Trophoblast cell (in vitro differentiated cells and primary cell): ENCODE data around the gene CUX1.

Experiments used
- DNase-seq, 2 donors: peaks; one replicate each; pipeline ENCODE4 v3.0.0-alpha.2; 2016
- H2AFZ ChIP-seq: 2 replicates; pipeline ENCODE4 v1.6.1; 2013; ENCODE audit warnings: low read length, moderate library complexity, mild to moderate bottlenecking; ENCODE audit not compliant: insufficient read depth, poor library complexity
- H2AK5ac ChIP-seq: 2 replicates; pipeline ENCODE4 v1.6.1; 2013; ENCODE audit warnings: mild to moderate bottlenecking, low read length
- H2BK120ac ChIP-seq: 2 replicates; pipeline ENCODE4 v1.6.1; 2013; ENCODE audit warnings: low read length, mild to moderate bottlenecking, moderate library complexity; ENCODE audit not compliant: insufficient read depth, poor library complexity
- H2BK12ac ChIP-seq: 2 replicates; pipeline ENCODE4 v1.6.1; 2013; ENCODE audit warnings: mild to moderate bottlenecking, low read length, moderate library complexity
- H2BK5ac ChIP-seq: 2 replicates; pipeline ENCODE4 v1.6.1; 2013; ENCODE audit warnings: low read length, low read depth, moderate library complexity, mild to moderate bottlenecking; ENCODE audit not compliant: poor library complexity
- H3K14ac ChIP-seq: 2 replicates; pipeline ENCODE4 v1.6.1; 2013; ENCODE audit warnings: mild to moderate bottlenecking, low read length
- H3K18ac ChIP-seq: 2 replicates; pipeline ENCODE4 v1.6.1; 2013; ENCODE audit warnings: mild to moderate bottlenecking, low read length
- H3K23ac ChIP-seq: 2 replicates; pipeline ENCODE4 v1.6.1; 2013; ENCODE audit warnings: low read length
- H3K27ac ChIP-seq: 2 replicates; pipeline ENCODE4 v1.5.1; 2013; ENCODE audit warnings: low read depth, mild to moderate bottlenecking, inconsistent platforms, low read length, moderate library complexity
- H3K27me3 ChIP-seq: 2 replicates; pipeline ENCODE4 v1.6.1; 2013; ENCODE audit warnings: inconsistent platforms, mild to moderate bottlenecking, low read length, moderate library complexity; ENCODE audit not compliant: insufficient read depth
- H3K36me3 ChIP-seq, 2 experiments: 1 replicate in 1 of 2; 2 replicates in 1 of 2; pipeline ENCODE4 v1.6.1; 2013; ENCODE audit warnings: low read length in 2 of 2, mild to moderate bottlenecking in 2 of 2, moderate library complexity in 1 of 2; ENCODE audit not compliant: insufficient read depth in 2 of 2, control insufficient read depth in 1 of 2
- H3K4ac ChIP-seq: 2 replicates; pipeline ENCODE4 v1.6.1; 2013; ENCODE audit warnings: low read depth, mild to moderate bottlenecking, low read length, moderate library complexity
- H3K4me1 ChIP-seq, 2 experiments: 1 replicate in 1 of 2; 2 replicates in 1 of 2; pipeline ENCODE4 v1.6.1; 2013; ENCODE audit warnings: low read length in 2 of 2, mild to moderate bottlenecking in 2 of 2, moderate library complexity in 1 of 2; ENCODE audit not compliant: insufficient read depth in 2 of 2, control insufficient read depth in 1 of 2
- H3K4me2 ChIP-seq: 2 replicates; pipeline ENCODE4 v1.6.1; 2013; ENCODE audit warnings: inconsistent platforms, mild to moderate bottlenecking, low read length, moderate library complexity
- H3K4me3 ChIP-seq: 2 replicates; pipeline ENCODE4 v1.5.1; 2013; ENCODE audit warnings: mild to moderate bottlenecking, low read depth, low read length, inconsistent platforms
- H3K79me1 ChIP-seq: one replicate; pipeline ENCODE4 v1.6.1; 2013; ENCODE audit warnings: low read length
- H3K79me2 ChIP-seq: 2 replicates; pipeline ENCODE4 v1.6.1; 2013; ENCODE audit warnings: low read length, mild to moderate bottlenecking; ENCODE audit not compliant: control insufficient read depth, insufficient read depth, poor library complexity
- H3K9ac ChIP-seq: 2 replicates; pipeline ENCODE4 v1.6.1; 2013; ENCODE audit warnings: mild to moderate bottlenecking, low read length
- H3K9me3 ChIP-seq: 2 replicates; pipeline ENCODE4 v1.6.1; 2013; ENCODE audit warnings: low read depth, mild to moderate bottlenecking, control low read depth, inconsistent platforms, low read length; ENCODE audit not compliant: insufficient read depth
- H4K12ac ChIP-seq: 2 replicates; pipeline ENCODE4 v1.6.1; 2013; ENCODE audit warnings: low read depth, mild to moderate bottlenecking, low read length, moderate library complexity
- H4K8ac ChIP-seq: 2 replicates; pipeline ENCODE4 v1.6.1; 2013; ENCODE audit warnings: low read depth, mild to moderate bottlenecking, low read length, moderate library complexity
- H4K91ac ChIP-seq: one replicate; pipeline ENCODE4 v1.6.1; 2013; ENCODE audit warnings: low read depth, mild to moderate bottlenecking, low read length, moderate library complexity
- WGBS: extraction: QIAGEN DNeasy Blood & Tissue Kit; methylation state at CpG from one replicate; pipeline ENCODE4 v1.1.7; 2013; ENCODE audit warnings: missing lambda C conversion rate; ENCODE audit not compliant: insufficient read length, insufficient coverage; ENCODE audit errors: extremely low coverage; 5-methylcytosine and 5-hydroxymethylcytosine counted together

The CUX1 gene

GRCh38 chr7:102304668-102305067 is 487.2 kb downstream of the CUX1 start:
- no CpG with 5 or more reads among the region's 11 CpGs for WGBS
- peaks cover 6 to 8% of the 10 kb centered on the region in 2 experiments for H3K4me1 ChIP-seq
- no peak for DNase-seq

GRCh38 chr7:102305414-102306268 is 488.2 kb downstream of the CUX1 start:
- Histone ChIP-seq H3K27me3 (no peaks in the 10 kb centered on the region), H4K8ac (no peak overlapping the region), H3K4me1 (peaks cover 6 to 8% of the 10 kb centered on the region in 2 experiments), H3K14ac (no peak overlapping the region), H2AK5ac (no peak overlapping the region), H3K4me2 (no peak overlapping the region), H3K4ac (no peak overlapping the region), H3K36me3 (peaks cover 15 to 35% of the 10 kb centered on the region in 2 experiments), H3K9ac (no peak overlapping the region), H2BK120ac (no peak overlapping the region), H4K91ac (no peak overlapping the region), H3K79me1 (no peaks in the 10 kb centered on the region), H3K79me2 (peaks cover under 1% of the 10 kb centered on the region), H2AFZ (no peak overlapping the region), H3K18ac (no peak overlapping the region), H2BK12ac (no peak overlapping the region), H3K23ac (no peak overlapping the region), H2BK5ac (no peak overlapping the region), H3K4me3 (no peak overlapping the region), H3K27ac (no peak overlapping the region), H4K12ac (no peak overlapping the region), H3K9me3 (no peaks in the 10 kb centered on the region)
- DNase-seq = no peak
- no CpG with 5 or more reads among the region's 17 CpGs for WGBS

More at GRCh38 chr7:102304668-102305067, 487.2 kb downstream of the CUX1 start:
- no peak overlapping the region for H3K14ac ChIP-seq
- H3K79me2 ChIP-seq = no peaks in the 10 kb centered on the region
- no peaks in the 10 kb centered on the region for H3K9me3 ChIP-seq
- no peak overlapping the region for H2BK12ac ChIP-seq
- H3K4ac ChIP-seq = no peak overlapping the region
- H2AK5ac ChIP-seq = no peak overlapping the region
- no peak overlapping the region for H4K91ac ChIP-seq
- no peak overlapping the region for H3K18ac ChIP-seq
- no peak overlapping the region for H3K23ac ChIP-seq
- H4K12ac ChIP-seq = no peak overlapping the region
- no peak overlapping the region for H2BK5ac ChIP-seq
- no peaks in the 10 kb centered on the region for H3K79me1 ChIP-seq
- H2AFZ ChIP-seq = no peak overlapping the region
- H3K9ac ChIP-seq = no peak overlapping the region
- no peak overlapping the region for H3K27ac ChIP-seq
- H3K36me3 ChIP-seq = peaks cover 11 to 34% of the 10 kb centered on the region in 2 experiments
- H2BK120ac ChIP-seq = no peak overlapping the region
- H3K4me3 ChIP-seq = no peak overlapping the region
- H3K27me3 ChIP-seq = no peaks in the 10 kb centered on the region
- H3K4me2 ChIP-seq = no peak overlapping the region
- H4K8ac ChIP-seq = no peak overlapping the region

- no peak overlapping the region for H2BK12ac ChIP-seq
- no peak overlapping the region for H4K12ac ChIP-seq
- peak overlapping the region; percentile 2 for H3K18ac ChIP-seq
- no peaks in the 10 kb centered on the region for H3K27me3 ChIP-seq
- no peak overlapping the region for H3K4ac ChIP-seq
- H2AK5ac ChIP-seq = no peak overlapping the region
- H3K14ac ChIP-seq = no peak overlapping the region
- H2BK120ac ChIP-seq = no peak overlapping the region
- peaks cover 16 to 28% of the 10 kb centered on the region in 2 experiments for H3K36me3 ChIP-seq
- no peak overlapping the region for H4K8ac ChIP-seq
- H3K9me3 ChIP-seq = no peaks in the 10 kb centered on the region
- no CpG with 5 or more reads among the region's 17 CpGs for WGBS
- peaks cover 6 to 8% of the 10 kb centered on the region in 2 experiments for H3K4me1 ChIP-seq
- no peak overlapping the region for H3K9ac ChIP-seq
- no peak overlapping the region for H3K4me2 ChIP-seq
- H3K27ac ChIP-seq = no peak overlapping the region
- H3K79me2 ChIP-seq = peaks cover 1% of the 10 kb centered on the region
- H3K79me1 ChIP-seq = no peaks in the 10 kb centered on the region
- no peak for DNase-seq
- no peak overlapping the region for H3K4me3 ChIP-seq
- H2BK5ac ChIP-seq = no peak overlapping the region
- H4K91ac ChIP-seq = no peak overlapping the region
- H2AFZ ChIP-seq = no peak overlapping the region
- no peak overlapping the region for H3K23ac ChIP-seq
These were observed 489.7 kb downstream of the CUX1 start for GRCh38 chr7:102306916-102307677.

GRCh38 chr7:102310414-102310815 is 493.0 kb downstream of the CUX1 start:
- H3K4me2 ChIP-seq = no peak overlapping the region
- no peak overlapping the region for H4K8ac ChIP-seq
- H2AK5ac ChIP-seq = no peak overlapping the region
- no peak overlapping the region for H3K27ac ChIP-seq
- H2BK12ac ChIP-seq = no peak overlapping the region
- peaks cover 1% of the 10 kb centered on the region for H3K79me2 ChIP-seq
- H3K36me3 ChIP-seq = peaks cover 24 to 34% of the 10 kb centered on the region in 2 experiments
- peaks cover 2% of the 10 kb centered on the region for H3K79me1 ChIP-seq
- H2BK120ac ChIP-seq = no peak overlapping the region
- peak overlapping the region; percentile 21 for H3K18ac ChIP-seq
- H3K23ac ChIP-seq = no peak overlapping the region
- WGBS = no CpG with 5 or more reads among the region's 9 CpGs
- no peak overlapping the region for H3K4me3 ChIP-seq
- no peak overlapping the region for H2AFZ ChIP-seq
- no peak overlapping the region for H4K12ac ChIP-seq
- H2BK5ac ChIP-seq = peak overlapping the region; percentile 60
- no peak for DNase-seq
- H3K14ac ChIP-seq = peak overlapping the region; percentile 40
- no peaks in the 10 kb centered on the region for H3K27me3 ChIP-seq
- H3K9ac ChIP-seq = no peak overlapping the region
- H3K9me3 ChIP-seq = no peaks in the 10 kb centered on the region
- peaks cover 6 to 13% of the 10 kb centered on the region in 2 experiments for H3K4me1 ChIP-seq
- peak overlapping the region; percentile 35 for H4K91ac ChIP-seq
- no peak overlapping the region for H3K4ac ChIP-seq
